Ascending aorta (tissue), 2 donors: ENCODE measurements around the gene RFWD3. TPM values are rescaled to one million over a fixed set of nuclear protein-coding genes. Genes with fewer than 3 reads are reported as not detected.

Experiments
- DNase-seq, 2 donors: peaks; one replicate each; pipeline ENCODE4 v3.0.0-alpha.2; 2019; ENCODE audit warnings: low spot score in 2 of 2
- H3K27ac ChIP-seq, 2 donors: fragments of 200-600 bp; sonication (generic); one replicate each; pipeline ENCODE4 v1.5.1; 2016 to 2017; ENCODE audit warnings: mild to moderate bottlenecking in 1 of 2
- H3K27me3 ChIP-seq: fragments of 200-600 bp; sonication (generic); one replicate; pipeline ENCODE4 v1.5.1; 2017
- H3K36me3 ChIP-seq, 2 donors: fragments of 200-600 bp; sonication (generic); one replicate each; pipeline ENCODE4 v1.5.1; 2016
- H3K4me1 ChIP-seq, 2 donors: fragments of 200-600 bp; sonication (generic); one replicate each; pipeline ENCODE4 v1.5.1; 2016 to 2017; ENCODE audit warnings: mild to moderate bottlenecking in 1 of 2
- H3K4me3 ChIP-seq, 2 donors: fragments of 200-600 bp; sonication (generic); one replicate each; pipeline ENCODE4 v1.5.1; 2016 to 2017; ENCODE audit warnings: mild to moderate bottlenecking in 1 of 2
- H3K9me3 ChIP-seq, 2 donors: fragments of 200-600 bp; sonication (generic); one replicate each; pipeline ENCODE4 v1.5.1; 2016
- intact Hi-C: fragments of 100-400 bp; cut with DNase I; formaldehyde crosslinking; loops from one replicate; pipeline ENCODE4 v1.15.1; 2023
- total RNA-seq: library from RNA; depleted of rRNA; stranded (reverse); fragments of >200 nt; gene quantifications from one replicate; pipeline ENCODE4 v1.1.0, GENCODE V29; 2016
- TF ChIP-seq, protein P1 (sequence below), 3 experiments: fragments of 200-600 bp in 2 of 3; fragments of 450-650 bp in 1 of 3; sonication (generic) in 2 of 3; IDR thresholded peaks; one replicate each; pipeline ENCODE4 v1.5.1; 2016 to 2019; ENCODE audit warnings: antibody characterized with exemption in 3 of 3, mild to moderate bottlenecking in 1 of 3, moderate library complexity in 1 of 3

RFWD3 gene
- total RNA-seq, 1 donor from 2014 or later = 54.6 TPM

- DNase-seq = no peak
- TF ChIP-seq, protein P1, sequence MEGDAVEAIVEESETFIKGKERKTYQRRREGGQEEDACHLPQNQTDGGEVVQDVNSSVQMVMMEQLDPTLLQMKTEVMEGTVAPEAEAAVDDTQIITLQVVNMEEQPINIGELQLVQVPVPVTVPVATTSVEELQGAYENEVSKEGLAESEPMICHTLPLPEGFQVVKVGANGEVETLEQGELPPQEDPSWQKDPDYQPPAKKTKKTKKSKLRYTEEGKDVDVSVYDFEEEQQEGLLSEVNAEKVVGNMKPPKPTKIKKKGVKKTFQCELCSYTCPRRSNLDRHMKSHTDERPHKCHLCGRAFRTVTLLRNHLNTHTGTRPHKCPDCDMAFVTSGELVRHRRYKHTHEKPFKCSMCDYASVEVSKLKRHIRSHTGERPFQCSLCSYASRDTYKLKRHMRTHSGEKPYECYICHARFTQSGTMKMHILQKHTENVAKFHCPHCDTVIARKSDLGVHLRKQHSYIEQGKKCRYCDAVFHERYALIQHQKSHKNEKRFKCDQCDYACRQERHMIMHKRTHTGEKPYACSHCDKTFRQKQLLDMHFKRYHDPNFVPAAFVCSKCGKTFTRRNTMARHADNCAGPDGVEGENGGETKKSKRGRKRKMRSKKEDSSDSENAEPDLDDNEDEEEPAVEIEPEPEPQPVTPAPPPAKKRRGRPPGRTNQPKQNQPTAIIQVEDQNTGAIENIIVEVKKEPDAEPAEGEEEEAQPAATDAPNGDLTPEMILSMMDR (IDR thresholded peaks at IDR 0.05) = no peak
- Histone ChIP-seq H3K4me3 (no peak overlapping the region), H3K9me3 (no peaks in the 10 kb centered on the region), H3K27ac (no peak overlapping the region), H3K36me3 (peaks cover 66 to 77% of the 10 kb centered on the region in 2 donors), H3K4me1 (no peaks in the 10 kb centered on the region), H3K27me3 (no peaks in the 10 kb centered on the region)
- intact Hi-C loops = loop anchor here (10.0 kb wide), 1 partner anchor 171 kb away; no protein-coding TSS in a partner anchor
Observed at GRCh38 chr16:74625500-74626350, 41.0 kb downstream of the RFWD3 start.

- Histone ChIP-seq H3K27ac (no peak overlapping the region), H3K9me3 (no peaks in the 10 kb centered on the region), H3K4me3 (no peak overlapping the region), H3K4me1 (no peaks in the 10 kb centered on the region), H3K27me3 (no peaks in the 10 kb centered on the region), H3K36me3 (peaks cover 57 to 65% of the 10 kb centered on the region in 2 donors)
- DNase-seq = no peak
- TF ChIP-seq, protein P1 (IDR thresholded peaks at IDR 0.05) = no peak
- intact Hi-C loops = loop anchor here (5.0 to 10.0 kb wide), 2 partner anchors 122 to 169 kb away; no protein-coding TSS in a partner anchor
Observed at GRCh38 chr16:74623839-74624235, 42.8 kb downstream of the RFWD3 start.

DNA sequence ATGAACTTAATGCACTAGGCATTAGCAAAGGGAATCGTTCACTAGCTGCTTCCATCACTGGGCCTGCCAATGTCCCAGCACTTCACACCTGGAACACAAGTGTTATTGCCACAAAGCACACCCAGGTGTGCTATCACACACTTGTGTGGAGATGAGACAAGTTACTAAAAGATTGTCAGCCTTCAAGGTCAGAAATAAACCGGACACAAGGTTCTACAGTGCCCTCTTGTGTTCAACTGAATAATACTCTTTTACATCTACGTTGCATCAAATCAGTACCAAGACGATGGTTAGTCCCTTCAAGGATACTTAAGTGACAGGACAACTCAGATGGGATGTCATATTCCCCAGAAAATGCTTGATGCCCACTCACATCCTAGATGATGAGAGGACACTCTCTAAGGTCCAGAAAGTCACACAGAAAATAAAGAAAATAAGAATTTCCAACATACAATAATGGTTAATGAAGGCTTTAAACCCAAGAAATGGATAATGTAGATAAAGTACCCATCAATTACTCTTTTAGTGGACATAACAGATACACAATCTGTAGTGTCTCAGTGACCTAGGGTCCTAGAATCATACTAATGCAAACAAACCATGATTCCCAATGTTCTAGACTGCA is 43.4 kb downstream of the RFWD3 start:
- no peaks in the 10 kb centered on the region for H3K9me3 ChIP-seq
- no peak overlapping the region for H3K4me3 ChIP-seq
- no peak overlapping the region for H3K27ac ChIP-seq
- no peaks in the 10 kb centered on the region for H3K27me3 ChIP-seq
- intact Hi-C loops = loop anchor here (5.0 to 10.0 kb wide), 2 partner anchors 121 to 169 kb away; no protein-coding TSS in a partner anchor
- DNase-seq = no peak
- H3K4me1 ChIP-seq = no peaks in the 10 kb centered on the region
- peaks cover 54 to 64% of the 10 kb centered on the region in 2 donors for H3K36me3 ChIP-seq
- TF ChIP-seq, protein P1 (IDR thresholded peaks at IDR 0.05) = peak; percentile 31 to 61 (median 43)

GRCh38 chr16:74622005-74622404 is 44.7 kb downstream of the RFWD3 start:
- Histone ChIP-seq H3K4me1 (no peaks in the 10 kb centered on the region), H3K27me3 (no peaks in the 10 kb centered on the region), H3K36me3 (peaks cover 42 to 53% of the 10 kb centered on the region in 2 donors), H3K27ac (no peak overlapping the region), H3K9me3 (no peaks in the 10 kb centered on the region), H3K4me3 (no peak overlapping the region)
- no peak for DNase-seq
- intact Hi-C loops = loop anchor here (5.0 to 10.0 kb wide), 2 partner anchors 120 to 167 kb away; no protein-coding TSS in a partner anchor
- TF ChIP-seq, protein P1 (IDR thresholded peaks at IDR 0.05) = no peak

DNA sequence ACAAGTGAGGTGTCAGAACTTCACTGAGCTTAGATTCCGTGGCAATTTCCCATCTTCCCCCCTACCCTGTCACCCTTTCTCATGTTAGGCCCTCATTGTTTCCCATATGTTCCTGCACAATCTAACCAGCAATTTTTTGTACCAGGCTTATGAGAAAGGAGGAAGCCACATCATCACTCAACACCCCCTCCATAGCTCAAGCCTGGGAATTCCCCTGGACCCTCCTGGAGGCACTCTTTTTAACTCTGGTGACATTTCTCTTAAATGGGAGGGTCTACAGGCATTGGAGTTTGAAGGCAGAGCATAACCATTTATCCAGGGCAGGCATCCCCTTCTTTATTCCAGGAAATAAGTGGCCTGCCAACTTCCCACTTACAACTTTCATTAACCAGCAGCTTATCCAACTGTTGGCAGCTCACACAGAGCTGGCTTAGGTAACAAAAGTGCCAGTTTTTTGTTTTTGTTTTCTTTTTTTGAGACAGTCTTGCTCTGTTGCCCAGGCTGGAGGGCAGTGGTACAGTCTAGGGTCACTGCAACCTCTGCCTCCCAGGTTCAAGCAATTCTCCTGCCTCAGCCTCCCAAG is 49.4 kb downstream of the RFWD3 start:
- H3K27ac ChIP-seq = no peak overlapping the region
- H3K9me3 ChIP-seq = no peaks in the 10 kb centered on the region
- TF ChIP-seq, protein P1 (IDR thresholded peaks at IDR 0.05) = no peak
- no peaks in the 10 kb centered on the region for H3K27me3 ChIP-seq
- no peaks in the 10 kb centered on the region for H3K4me1 ChIP-seq
- intact Hi-C loops = no loop called here
- no peak for DNase-seq
- H3K36me3 ChIP-seq = peaks cover 4 to 13% of the 10 kb centered on the region in 2 donors
- H3K4me3 ChIP-seq = no peak overlapping the region
